ENCODE results near the gene PASK. TPM values are rescaled to one million over a fixed set of nuclear protein-coding genes. Genes with fewer than 3 reads are reported as not detected.

Gene PASK
- total RNA-seq, 1 experiment from 2014 or later: 80.9 TPM

GRCh38 chr2:241112592-241112991 is 36.7 kb downstream of the PASK start:
- Mint-ChIP-seq H3K4me1 (no peaks in the 10 kb centered on the region), H3K27me3 (ENCODE audit: low read depth) (no peaks in the 10 kb centered on the region), H3K36me3 (peaks cover 24% of the 10 kb centered on the region; the same call in 1 of the 2 replicates), H3K4me3 (no peak overlapping the region), H3K9me3 (no peaks in the 10 kb centered on the region), H3K27ac (no peak overlapping the region)
- DNase-seq (ENCODE audit: low spot score): no peak
- ChIA-PET CTCF (no interaction called here), POLR2A (no interaction called here)
- TF ChIP-seq STAT6 (CRISPR knock-in tag; conservative IDR thresholded peaks at IDR 0.05; ENCODE audit: low read depth) (no peak), EMX1 (CRISPR knock-in tag; IDR thresholded peaks at IDR 0.05) (no peak), ZNF423 (CRISPR knock-in tag; IDR thresholded peaks at IDR 0.05) (no peak), IRF2 (CRISPR knock-in tag; IDR thresholded peaks at IDR 0.05; ENCODE audit: borderline replicate concordance, low read depth) (no peak), ZSCAN18 (CRISPR knock-in tag; IDR thresholded peaks at IDR 0.05) (no peak), NFYB (CRISPR knock-in tag; conservative IDR thresholded peaks at IDR 0.05; ENCODE audit: low read depth) (no peak), TCF7 (CRISPR knock-in tag; IDR thresholded peaks at IDR 0.05; ENCODE audit: low read depth) (no peak), GABPB1 (CRISPR knock-in tag; IDR thresholded peaks at IDR 0.05) (no peak), ETV6 (CRISPR knock-in tag; IDR thresholded peaks at IDR 0.05) (no peak), E2F5 (CRISPR knock-in tag; IDR thresholded peaks at IDR 0.05) (no peak), HMGA2 (CRISPR knock-in tag; IDR thresholded peaks at IDR 0.05) (no peak), KAT7 (CRISPR knock-in tag; IDR thresholded peaks at IDR 0.05; ENCODE audit: borderline replicate concordance) (no peak), E2F4 (CRISPR knock-in tag; IDR thresholded peaks at IDR 0.05; ENCODE audit: borderline replicate concordance, low read depth) (no peak)
- no peak for ATAC-seq

GRCh38 chr2:241112046-241112445 is 37.2 kb downstream of the PASK start:
- Mint-ChIP-seq H3K27ac (no peak overlapping the region), H3K4me1 (no peaks in the 10 kb centered on the region), H3K9me3 (no peaks in the 10 kb centered on the region), H3K4me3 (no peak overlapping the region), H3K36me3 (peaks cover 24% of the 10 kb centered on the region; the same call in 1 of the 2 replicates), H3K27me3 (ENCODE audit: low read depth) (no peaks in the 10 kb centered on the region)
- no peak for TF ChIP-seq ZNF121 (CRISPR knock-in tag; IDR thresholded peaks at IDR 0.05)
- TF ChIP-seq NR1H2 (CRISPR knock-in tag; IDR thresholded peaks at IDR 0.05): no peak
- TF ChIP-seq ARID4B (CRISPR knock-in tag; IDR thresholded peaks at IDR 0.05; ENCODE audit: borderline replicate concordance): no peak
- TF ChIP-seq SP1 (CRISPR knock-in tag; conservative IDR thresholded peaks at IDR 0.05): no peak
- ChIA-PET POLR2A (no interaction called here), CTCF (no interaction called here)
- ATAC-seq (no peak), DNase-seq (ENCODE audit: low spot score) (no peak)
